Stimulated activated CD8-positive, alpha-beta memory T cell treated with anti-CD3 and anti-CD28 coated beads, Interleukin-15, amount 100 ng/mL, for 24 hours (primary cell): Measurements from ENCODE around the gene MCRIP1.

Source experiments
- DNase-seq: peaks from one replicate; pipeline ENCODE4 v3.0.0-alpha.2; 2020; ENCODE audit warnings: low read depth

MCRIP1 gene

GRCh38 chr17:81860756-81861568, 27.9 kb upstream of the MCRIP1 start:
- DNase-seq, result peak; percentile 100

GRCh38 chr17:81859906-81860755, 27.0 kb upstream of the MCRIP1 start, which contains the start of gene P4HB:
TSS of gene P4HB (minus strand) at chr17:81860535. CDS start at chr17:81860471, 64 bp downstream.
- peak; percentile 88 for DNase-seq

- DNase-seq, result no peak
Observed at GRCh38 chr17:81858967-81859905, 26.1 kb upstream of the MCRIP1 start.

GRCh38 chr17:81858170-81858966, 25.3 kb upstream of the MCRIP1 start:
- no peak for DNase-seq

GRCh38 chr17:81854974-81855774, 22.1 kb upstream of the MCRIP1 start:
- DNase-seq, result no peak

GRCh38 chr17:81852237-81852636, 19.1 kb upstream of the MCRIP1 start:
- DNase-seq, result no peak

GRCh38 chr17:81851423-81851822, 18.3 kb upstream of the MCRIP1 start:
- DNase-seq, result no peak

GRCh38 chr17:81849457-81849856, 16.4 kb upstream of the MCRIP1 start:
- DNase-seq, result no peak

- no peak for DNase-seq
Observed at GRCh38 chr17:81846743-81847689, 13.9 kb upstream of the MCRIP1 start.

GRCh38 chr17:81845881-81846742, 13.0 kb upstream of the MCRIP1 start:
- no peak for DNase-seq

- no peak for DNase-seq
Observed at GRCh38 chr17:81845361-81845760, 12.3 kb upstream of the MCRIP1 start.

- DNase-seq, result no peak
Observed at GRCh38 chr17:81844887-81845286, 11.8 kb upstream of the MCRIP1 start.

- no peak for DNase-seq
Observed at GRCh38 chr17:81844327-81844851, 11.3 kb upstream of the MCRIP1 start.

GRCh38 chr17:81843713-81844326, 10.7 kb upstream of the MCRIP1 start:
- no peak for DNase-seq

GRCh38 chr17:81842725-81843504, 9.8 kb upstream of the MCRIP1 start:
- no peak for DNase-seq

- no peak for DNase-seq
Observed at GRCh38 chr17:81842378-81842724, 9.3 kb upstream of the MCRIP1 start.

GRCh38 chr17:81841866-81842265, 8.8 kb upstream of the MCRIP1 start:
- DNase-seq, result no peak
